ENCODE measurements around the gene FAM53B.

The FAM53B gene

GRCh38 chr10:124658591-124659242, 85.5 kb downstream of the FAM53B start:
- no peak for DNase-seq

GRCh38 chr10:124657806-124658205, 86.4 kb downstream of the FAM53B start:
- DNase-seq: peak; percentile 75

- no peak for DNase-seq
Observed at GRCh38 chr10:124656541-124656940, 87.6 kb downstream of the FAM53B start.

- DNase-seq: no peak
Observed at GRCh38 chr10:124656113-124656490, 88.1 kb downstream of the FAM53B start.

GRCh38 chr10:124655191-124656112, 88.7 kb downstream of the FAM53B start:
- DNase-seq: no peak

- DNase-seq: no peak
Observed at GRCh38 chr10:124654686-124655085, 89.5 kb downstream of the FAM53B start.

GRCh38 chr10:124653811-124654651, 90.1 kb downstream of the FAM53B start:
- DNase-seq: no peak

- DNase-seq: no peak
Observed at GRCh38 chr10:124653311-124653710, 90.9 kb downstream of the FAM53B start.

GRCh38 chr10:124652701-124653100, 91.5 kb downstream of the FAM53B start:
- DNase-seq: no peak

GRCh38 chr10:124652200-124652599, 92.0 kb downstream of the FAM53B start:
- DNase-seq: no peak

GRCh38 chr10:124651402-124651891, 92.7 kb downstream of the FAM53B start:
- DNase-seq: peak; percentile 67

- DNase-seq: peak; percentile 87
Observed at GRCh38 chr10:124650820-124651401, 93.3 kb downstream of the FAM53B start.

GRCh38 chr10:124650263-124650662, 93.9 kb downstream of the FAM53B start:
- no peak for DNase-seq

- DNase-seq: no peak
Observed at GRCh38 chr10:124649214-124649613, 95.0 kb downstream of the FAM53B start.

- DNase-seq: peak; percentile 83
Observed at GRCh38 chr10:124648738-124649137, 95.4 kb downstream of the FAM53B start.

GRCh38 chr10:124648131-124648475, 96.1 kb downstream of the FAM53B start:
- DNase-seq: no peak

GRCh38 chr10:124647421-124648130, 96.6 kb downstream of the FAM53B start:
- peak; percentile 86 for DNase-seq

- DNase-seq: no peak
Observed at GRCh38 chr10:124646483-124647352, 97.5 kb downstream of the FAM53B start.

- no peak for DNase-seq
Observed at GRCh38 chr10:124645467-124646095, 98.6 kb downstream of the FAM53B start.

GRCh38 chr10:124644771-124645415, 99.3 kb downstream of the FAM53B start:
- DNase-seq: no peak
